HEK293T (cell line): ENCODE results near the gene ABO.

ENCODE experiments used
- ARNT ChIP-seq: fragments of 450-650 bp; IDR thresholded peaks from 2 replicates; pipeline ENCODE4 v1.6.1; 2017; ENCODE audit warnings: mild to moderate bottlenecking
- HDGF ChIP-seq: fragments of 450-650 bp; IDR thresholded peaks from 2 replicates; pipeline ENCODE4 v1.6.1; 2017; ENCODE audit warnings: antibody characterized with exemption, borderline replicate concordance
- TARDBP ChIP-seq: fragments of 450-650 bp; IDR thresholded peaks from 2 replicates; pipeline ENCODE4 v1.6.1; 2016

DNA sequence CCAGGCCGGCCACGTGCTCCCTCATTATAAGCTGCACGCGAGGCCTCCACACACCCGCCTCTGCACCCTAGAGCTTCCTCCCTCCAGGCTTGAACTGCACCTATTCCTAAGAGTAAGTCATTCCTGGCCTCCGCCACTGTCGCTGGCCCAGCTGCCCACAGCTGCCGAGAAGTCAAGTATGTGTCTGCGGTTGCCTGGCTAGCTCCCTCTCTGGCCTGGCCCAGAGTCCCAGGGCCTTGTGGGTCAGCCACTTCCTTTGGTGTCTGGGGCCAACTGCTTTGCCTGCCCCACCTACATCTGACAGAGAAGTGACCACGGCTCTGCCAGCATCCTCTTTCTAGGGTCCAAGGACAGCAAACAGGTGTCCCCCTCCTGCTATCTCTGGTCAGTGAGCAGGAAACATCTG lies 18.3 kb downstream of the ABO start:
- TF ChIP-seq ARNT (no peak), HDGF (no peak), TARDBP (no peak)
